PC-9 (cell line): Measurements from ENCODE around the gene TMEM151B.

Experiments
- EZH2 ChIP-seq: fragments of 200-600 bp; sonication (generic); IDR thresholded peaks from 2 replicates; pipeline ENCODE4 v1.8.0; 2017; ENCODE audit warnings: antibody characterized with exemption, low read depth
- TF ChIP-seq, protein P1 (sequence below): fragments of 200-600 bp; sonication (generic); conservative IDR thresholded peaks from 2 replicates; pipeline ENCODE4 v1.6.1; 2017; ENCODE audit warnings: mixed run types, antibody characterized with exemption, mild to moderate bottlenecking, moderate library complexity

DNA sequence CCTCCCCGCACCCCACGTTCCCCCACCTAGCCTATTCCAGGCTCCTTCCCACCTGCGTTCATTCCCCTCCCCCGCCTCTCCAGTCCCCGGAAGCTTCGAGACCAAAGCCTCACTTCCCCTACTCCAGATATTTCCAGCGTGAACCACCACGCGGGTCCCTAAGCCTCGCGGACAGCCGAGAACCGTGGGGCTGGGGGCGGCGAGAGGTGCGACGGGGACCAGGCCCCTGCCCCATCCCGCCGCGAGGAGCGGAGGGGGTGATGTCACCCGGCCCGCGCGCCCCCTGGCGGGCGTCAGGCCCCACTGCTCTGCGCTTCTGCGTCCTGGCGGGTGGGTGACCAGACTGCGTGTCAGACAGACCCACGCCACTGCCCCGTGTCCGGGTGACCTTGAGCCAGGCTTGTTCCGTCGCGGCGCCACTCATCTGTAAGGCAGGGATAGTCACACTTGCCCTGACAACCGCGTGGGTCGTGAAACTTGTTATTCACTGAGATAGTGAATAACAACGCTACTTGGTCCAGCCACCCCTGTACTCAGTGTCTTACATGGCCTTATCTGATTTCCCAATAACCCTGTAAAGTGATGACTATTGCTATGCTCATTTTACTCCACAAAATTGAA, 32.3 kb upstream of the TMEM151B start:
- TF ChIP-seq, protein P1, sequence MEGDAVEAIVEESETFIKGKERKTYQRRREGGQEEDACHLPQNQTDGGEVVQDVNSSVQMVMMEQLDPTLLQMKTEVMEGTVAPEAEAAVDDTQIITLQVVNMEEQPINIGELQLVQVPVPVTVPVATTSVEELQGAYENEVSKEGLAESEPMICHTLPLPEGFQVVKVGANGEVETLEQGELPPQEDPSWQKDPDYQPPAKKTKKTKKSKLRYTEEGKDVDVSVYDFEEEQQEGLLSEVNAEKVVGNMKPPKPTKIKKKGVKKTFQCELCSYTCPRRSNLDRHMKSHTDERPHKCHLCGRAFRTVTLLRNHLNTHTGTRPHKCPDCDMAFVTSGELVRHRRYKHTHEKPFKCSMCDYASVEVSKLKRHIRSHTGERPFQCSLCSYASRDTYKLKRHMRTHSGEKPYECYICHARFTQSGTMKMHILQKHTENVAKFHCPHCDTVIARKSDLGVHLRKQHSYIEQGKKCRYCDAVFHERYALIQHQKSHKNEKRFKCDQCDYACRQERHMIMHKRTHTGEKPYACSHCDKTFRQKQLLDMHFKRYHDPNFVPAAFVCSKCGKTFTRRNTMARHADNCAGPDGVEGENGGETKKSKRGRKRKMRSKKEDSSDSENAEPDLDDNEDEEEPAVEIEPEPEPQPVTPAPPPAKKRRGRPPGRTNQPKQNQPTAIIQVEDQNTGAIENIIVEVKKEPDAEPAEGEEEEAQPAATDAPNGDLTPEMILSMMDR = peak; percentile 98
- no peak for TF ChIP-seq EZH2
